Hepatocyte (in vitro differentiated cells): Measurements from ENCODE around the gene CABCOCO1. TPM values are rescaled to one million over a fixed set of nuclear protein-coding genes. Genes with fewer than 3 reads are reported as not detected.

Experiments
- DNase-seq: peaks from one replicate; pipeline ENCODE4 v3.0.0-alpha.2; 2016; ENCODE audit warnings: low spot score
- H2AFZ ChIP-seq: fragments of 200-600 bp; sonication (generic); 2 replicates; pipeline ENCODE4 v1.6.0; 2016; ENCODE audit warnings: antibody characterized with exemption, mild to moderate bottlenecking
- H3K27ac ChIP-seq: fragments of 200-600 bp; sonication (generic); 2 replicates; pipeline ENCODE4 v1.5.1; 2016; ENCODE audit warnings: mild to moderate bottlenecking
- H3K27me3 ChIP-seq: fragments of 200-600 bp; sonication (generic); 2 replicates; pipeline ENCODE4 v1.6.1; 2016
- H3K36me3 ChIP-seq: fragments of 200-600 bp; sonication (generic); replicated peaks from 2 replicates; pipeline ENCODE4 v1.5.1; 2016; ENCODE audit warnings: low read depth; ENCODE audit not compliant: insufficient read depth
- H3K4me1 ChIP-seq: fragments of 200-600 bp; sonication (generic); 2 replicates; pipeline ENCODE4 v1.5.1; 2016; ENCODE audit warnings: mild to moderate bottlenecking, moderate library complexity; ENCODE audit not compliant: insufficient read depth
- H3K4me2 ChIP-seq: fragments of 200-600 bp; sonication (generic); 2 replicates; pipeline ENCODE4 v1.6.0; 2016
- H3K4me3 ChIP-seq: fragments of 200-600 bp; sonication (generic); 2 replicates; pipeline ENCODE4 v1.5.1; 2016; ENCODE audit warnings: mild to moderate bottlenecking
- H3K79me2 ChIP-seq: fragments of 200-600 bp; sonication (generic); 2 replicates; pipeline ENCODE4 v1.6.0; 2017; ENCODE audit warnings: mild to moderate bottlenecking
- H3K9me2 ChIP-seq: fragments of 200-600 bp; sonication (generic); replicated peaks from 2 replicates; pipeline ENCODE4 v1.6.0; 2017; ENCODE audit warnings: mild to moderate bottlenecking; ENCODE audit not compliant: insufficient read depth
- H3K9me3 ChIP-seq: fragments of 200-600 bp; sonication (generic); 2 replicates; pipeline ENCODE4 v1.5.1; 2016; ENCODE audit warnings: low read depth, mild to moderate bottlenecking
- H4K20me1 ChIP-seq: fragments of 200-600 bp; sonication (generic); 2 replicates; pipeline ENCODE4 v1.6.0; 2016; ENCODE audit warnings: mild to moderate bottlenecking; ENCODE audit not compliant: insufficient read depth, poor library complexity, severe bottlenecking
- EZH2 ChIP-seq: fragments of 200-600 bp; sonication (generic); IDR thresholded peaks from 2 replicates; pipeline ENCODE4 v1.6.1; 2016; ENCODE audit warnings: antibody characterized with exemption, mild to moderate bottlenecking, borderline replicate concordance
- EZH2phosphoT487 ChIP-seq: fragments of 200-600 bp; sonication (generic); IDR thresholded peaks from one replicate; pipeline ENCODE4 v1.6.1; 2018; ENCODE audit warnings: antibody characterized with exemption, mild to moderate bottlenecking, low read depth, moderate library complexity; ENCODE audit not compliant: unreplicated experiment, severe bottlenecking
- WGBS: methylation state at CpG from one replicate; pipeline ENCODE4 v1.1.6; 2016; ENCODE audit warnings: low lambda C conversion rate; ENCODE audit errors: missing lambda C conversion rate; 5-methylcytosine and 5-hydroxymethylcytosine counted together
- polyA plus RNA-seq: library from polyadenylated mRNA; unstranded; fragments of >200 nt; fragmentation: Nextera tagmentation; extraction: Ambion mirVana; gene quantifications from 2 replicates; pipeline ENCODE4 v1.2.1, GENCODE V29; 2016
- total RNA-seq: library from RNA; depleted of rRNA; stranded (reverse); fragments of >200 nt; gene quantifications from 2 replicates; pipeline ENCODE4 v1.2.3, GENCODE V29; 2014
- TF ChIP-seq, protein P1 (sequence below): fragments of 200-600 bp; sonication (generic); IDR thresholded peaks from 2 replicates; pipeline ENCODE4 v1.5.1; 2016; ENCODE audit warnings: antibody characterized with exemption, mild to moderate bottlenecking; ENCODE audit not compliant: poor library complexity

The CABCOCO1 gene
- total and polyA plus RNA-seq, 2 experiments from 2014 or later, result 1.4 to 1.6 TPM

DNA sequence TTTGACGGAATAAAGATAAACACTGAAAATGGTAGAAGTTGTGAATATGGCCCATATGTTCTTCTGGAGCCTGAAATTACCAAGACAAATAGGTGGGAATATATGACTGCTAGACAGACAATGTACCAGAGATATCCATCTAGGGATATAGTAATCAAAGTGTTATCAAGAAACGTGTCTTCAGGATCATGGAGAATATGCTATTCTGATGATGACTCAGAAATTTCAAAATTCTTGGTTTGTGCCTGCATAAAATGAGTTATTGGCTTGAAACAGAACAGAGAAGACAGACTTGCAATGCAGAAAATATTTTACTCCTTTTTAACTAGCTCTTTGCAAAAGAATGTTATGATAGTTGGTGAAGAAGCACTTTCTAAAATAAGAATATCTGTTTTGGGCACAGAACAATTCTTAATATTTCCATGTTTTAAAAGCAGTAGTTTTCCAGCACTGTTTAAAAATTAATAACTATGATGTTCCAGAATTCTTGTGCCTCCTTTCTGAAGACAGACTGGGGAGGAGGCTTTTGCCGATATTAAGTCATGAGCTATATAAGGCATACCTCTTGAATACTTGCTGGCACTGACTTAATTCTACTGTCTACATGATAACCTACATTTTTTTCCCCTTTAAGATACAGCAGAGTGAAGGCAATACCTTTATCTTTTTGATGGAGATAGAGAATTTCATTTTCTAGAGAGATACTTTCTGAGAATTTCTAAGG lies 34.4 kb upstream of the CABCOCO1 start:
- DNase-seq, result no peak
- no peaks in the 10 kb centered on the region for H3K9me3 ChIP-seq
- H3K36me3 ChIP-seq, result no peaks in the 10 kb centered on the region
- H4K20me1 ChIP-seq, result no peaks in the 10 kb centered on the region
- TF ChIP-seq EZH2phosphoT487 (no peak), EZH2 (no peak)
- TF ChIP-seq, protein P1, sequence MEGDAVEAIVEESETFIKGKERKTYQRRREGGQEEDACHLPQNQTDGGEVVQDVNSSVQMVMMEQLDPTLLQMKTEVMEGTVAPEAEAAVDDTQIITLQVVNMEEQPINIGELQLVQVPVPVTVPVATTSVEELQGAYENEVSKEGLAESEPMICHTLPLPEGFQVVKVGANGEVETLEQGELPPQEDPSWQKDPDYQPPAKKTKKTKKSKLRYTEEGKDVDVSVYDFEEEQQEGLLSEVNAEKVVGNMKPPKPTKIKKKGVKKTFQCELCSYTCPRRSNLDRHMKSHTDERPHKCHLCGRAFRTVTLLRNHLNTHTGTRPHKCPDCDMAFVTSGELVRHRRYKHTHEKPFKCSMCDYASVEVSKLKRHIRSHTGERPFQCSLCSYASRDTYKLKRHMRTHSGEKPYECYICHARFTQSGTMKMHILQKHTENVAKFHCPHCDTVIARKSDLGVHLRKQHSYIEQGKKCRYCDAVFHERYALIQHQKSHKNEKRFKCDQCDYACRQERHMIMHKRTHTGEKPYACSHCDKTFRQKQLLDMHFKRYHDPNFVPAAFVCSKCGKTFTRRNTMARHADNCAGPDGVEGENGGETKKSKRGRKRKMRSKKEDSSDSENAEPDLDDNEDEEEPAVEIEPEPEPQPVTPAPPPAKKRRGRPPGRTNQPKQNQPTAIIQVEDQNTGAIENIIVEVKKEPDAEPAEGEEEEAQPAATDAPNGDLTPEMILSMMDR, result no peak
- WGBS, result 65% methylated on average over 3 of the region's 3 CpGs
- H2AFZ ChIP-seq, result no peak overlapping the region
- H3K79me2 ChIP-seq, result no peaks in the 10 kb centered on the region
- H3K9me2 ChIP-seq, result no peaks in the 10 kb centered on the region
- H3K4me2 ChIP-seq, result peak overlapping the region; percentile 15
- H3K27ac ChIP-seq, result peak overlapping the region; percentile 67
- no peaks in the 10 kb centered on the region for H3K27me3 ChIP-seq
- H3K4me3 ChIP-seq, result no peak overlapping the region
- H3K4me1 ChIP-seq, result peaks cover 5% of the 10 kb centered on the region

DNA sequence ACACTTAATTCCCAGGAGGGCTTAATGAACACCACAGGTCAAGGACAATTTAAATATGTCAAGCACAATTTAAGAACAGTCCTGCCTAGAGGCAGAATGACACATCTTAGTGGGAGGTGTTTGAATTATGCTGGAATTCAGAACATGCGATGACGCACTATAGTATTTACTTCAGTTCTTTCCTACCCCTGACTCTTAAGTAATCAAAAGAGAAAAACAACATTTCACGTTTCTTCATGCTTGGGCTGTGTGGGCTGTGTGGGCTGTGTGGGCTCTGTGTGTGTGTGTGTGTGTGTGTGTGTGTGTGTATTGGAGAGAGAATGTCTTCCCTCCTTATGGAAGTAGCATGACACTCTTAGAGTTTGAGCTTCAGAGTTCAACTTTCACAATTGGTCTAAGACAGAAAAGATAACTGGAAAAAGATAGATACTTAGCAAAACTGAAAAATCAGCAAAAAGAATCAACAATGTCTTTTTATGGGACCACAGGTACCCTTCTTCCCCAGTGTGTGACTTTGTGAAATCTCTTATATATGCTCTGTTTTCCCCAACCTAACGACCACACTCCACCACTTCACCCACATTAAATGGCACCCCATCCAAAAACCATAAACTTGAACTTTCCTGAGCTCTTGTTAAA lies 33.7 kb upstream of the CABCOCO1 start:
- Histone ChIP-seq H3K4me1 (peaks cover 5% of the 10 kb centered on the region), H3K27ac (peak overlapping the region; percentile 67), H3K36me3 (no peaks in the 10 kb centered on the region), H3K9me2 (no peaks in the 10 kb centered on the region), H3K79me2 (no peaks in the 10 kb centered on the region), H2AFZ (no peak overlapping the region), H3K9me3 (no peaks in the 10 kb centered on the region), H4K20me1 (no peaks in the 10 kb centered on the region), H3K4me3 (no peak overlapping the region), H3K4me2 (peak overlapping the region; percentile 15), H3K27me3 (no peaks in the 10 kb centered on the region)
- WGBS, result 47% methylated on average over 4 of the region's 4 CpGs
- TF ChIP-seq, protein P1, result no peak
- no peak for TF ChIP-seq EZH2
- TF ChIP-seq EZH2phosphoT487, result no peak
- DNase-seq, result peak; percentile 55

DNA sequence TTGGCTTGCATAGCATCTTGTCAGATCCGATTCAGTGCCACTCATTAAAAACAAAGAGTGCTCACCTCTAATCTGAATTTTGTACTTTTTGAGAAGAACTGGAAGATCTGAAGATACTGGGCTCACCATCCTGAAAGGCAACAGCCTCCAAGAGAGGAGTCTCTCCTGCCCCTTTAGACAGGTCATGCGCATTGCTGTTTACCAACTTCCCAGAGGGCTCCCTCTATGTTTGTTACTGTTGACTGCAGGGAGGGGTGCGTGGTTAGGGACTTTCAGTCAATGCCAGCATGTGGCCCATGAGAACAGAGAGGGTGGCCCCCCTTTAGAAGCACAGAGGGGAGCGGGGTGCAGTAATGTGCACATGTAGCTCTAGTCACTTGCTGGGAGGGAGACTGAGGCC lies 33.2 kb upstream of the CABCOCO1 start:
- no peaks in the 10 kb centered on the region for H3K27me3 ChIP-seq
- H3K4me1 ChIP-seq, result peaks cover 5% of the 10 kb centered on the region
- no peak for DNase-seq
- H3K9me2 ChIP-seq, result no peaks in the 10 kb centered on the region
- peak overlapping the region; percentile 67 for H3K27ac ChIP-seq
- no peak overlapping the region for H3K4me3 ChIP-seq
- no peaks in the 10 kb centered on the region for H4K20me1 ChIP-seq
- H2AFZ ChIP-seq, result no peak overlapping the region
- H3K36me3 ChIP-seq, result no peaks in the 10 kb centered on the region
- H3K9me3 ChIP-seq, result no peaks in the 10 kb centered on the region
- H3K4me2 ChIP-seq, result no peak overlapping the region
- WGBS, result 93% methylated on average over 4 of the region's 4 CpGs
- no peak for TF ChIP-seq EZH2phosphoT487
- TF ChIP-seq, protein P1, result no peak
- TF ChIP-seq EZH2, result no peak
- H3K79me2 ChIP-seq, result no peaks in the 10 kb centered on the region
